Ishikawa (cell line): ENCODE measurements around the gene SH3TC2.

Source experiments
- CEBPB ChIP-seq: IDR thresholded peaks from 2 replicates; pipeline ENCODE4 v1.6.1; 2012
- CREB1 ChIP-seq: IDR thresholded peaks from 2 replicates; pipeline ENCODE4 v1.6.1; 2012; ENCODE audit warnings: low read depth
- EGR1 ChIP-seq: IDR thresholded peaks from 2 replicates; pipeline ENCODE4 v1.6.1; 2012
- EP300 ChIP-seq: IDR thresholded peaks from 2 replicates; pipeline ENCODE4 v1.6.1; 2012; ENCODE audit warnings: borderline replicate concordance
- FOXM1 ChIP-seq: IDR thresholded peaks from 2 replicates; pipeline ENCODE4 v1.6.1; 2012; ENCODE audit warnings: low read depth, borderline replicate concordance
- NFIC ChIP-seq: IDR thresholded peaks from 2 replicates; pipeline ENCODE4 v1.6.1; 2012
- RAD21 ChIP-seq: IDR thresholded peaks from 2 replicates; pipeline ENCODE4 v1.6.1; 2012; ENCODE audit warnings: low read depth
- TAF1 ChIP-seq: IDR thresholded peaks from 2 replicates; pipeline ENCODE4 v1.6.1; 2012; ENCODE audit warnings: low read depth, mild to moderate bottlenecking
- TCF12 ChIP-seq: IDR thresholded peaks from 2 replicates; pipeline ENCODE4 v1.6.1; 2012; ENCODE audit warnings: low read depth
- TEAD4 ChIP-seq: IDR thresholded peaks from 2 replicates; pipeline ENCODE4 v1.6.1; 2012
- YY1 ChIP-seq: IDR thresholded peaks from 2 replicates; pipeline ENCODE4 v1.6.1; 2012; ENCODE audit warnings: low read depth
- ZBTB7A ChIP-seq: IDR thresholded peaks from 2 replicates; pipeline ENCODE4 v1.6.1; 2012; ENCODE audit warnings: low read depth
- TF ChIP-seq, protein P1 (sequence below): IDR thresholded peaks from 2 replicates; pipeline ENCODE4 v1.6.1; 2012
- TF ChIP-seq, protein P2 (sequence below): IDR thresholded peaks from 2 replicates; pipeline ENCODE4 v1.6.1; 2012; ENCODE audit warnings: low read depth, mild to moderate bottlenecking
- TF ChIP-seq, protein P3 (sequence below): IDR thresholded peaks from 2 replicates; pipeline ENCODE4 v1.6.1; 2012

The SH3TC2 gene

DNA sequence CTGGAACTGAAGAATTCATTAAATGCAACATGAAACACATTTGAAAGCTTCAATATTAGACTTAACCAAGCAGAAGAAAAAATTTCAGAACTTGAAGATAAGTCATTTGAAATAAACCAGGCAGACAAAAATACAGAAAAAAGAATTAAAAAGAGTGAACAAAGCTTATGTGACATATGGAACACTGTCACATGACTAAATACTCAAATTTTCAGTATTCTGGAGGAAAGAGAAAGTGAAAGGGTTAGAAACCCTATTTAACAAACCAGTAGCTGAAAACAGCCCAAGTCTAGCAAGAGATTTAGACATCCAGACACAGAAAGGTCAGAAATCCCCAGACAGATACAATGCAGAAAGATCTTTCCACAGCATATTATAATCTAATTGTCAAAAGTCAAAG lies 37.1 kb upstream of the SH3TC2 start:
- TF ChIP-seq RAD21 (no peak), TAF1 (no peak)

DNA sequence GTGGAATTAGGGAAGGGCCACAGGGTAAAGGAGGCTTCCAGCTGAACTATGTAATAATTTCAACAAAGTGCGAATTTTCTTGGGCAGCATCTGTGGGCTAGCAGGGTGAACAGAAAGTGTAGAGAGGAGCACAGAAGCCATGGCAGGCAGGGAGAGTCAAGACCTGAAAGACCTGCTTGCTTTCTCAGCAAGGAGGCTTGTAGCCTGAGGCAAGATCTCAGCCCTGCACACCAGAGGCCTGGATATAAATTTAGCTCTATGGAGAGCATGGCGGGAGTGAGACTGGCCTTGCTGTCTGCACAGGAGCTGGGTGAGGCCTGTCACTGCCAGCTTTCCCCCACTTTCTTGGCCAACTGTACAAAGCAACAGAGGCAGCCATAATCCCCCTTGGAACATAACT lies 32.1 kb upstream of the SH3TC2 start:
- TF ChIP-seq, protein P1, sequence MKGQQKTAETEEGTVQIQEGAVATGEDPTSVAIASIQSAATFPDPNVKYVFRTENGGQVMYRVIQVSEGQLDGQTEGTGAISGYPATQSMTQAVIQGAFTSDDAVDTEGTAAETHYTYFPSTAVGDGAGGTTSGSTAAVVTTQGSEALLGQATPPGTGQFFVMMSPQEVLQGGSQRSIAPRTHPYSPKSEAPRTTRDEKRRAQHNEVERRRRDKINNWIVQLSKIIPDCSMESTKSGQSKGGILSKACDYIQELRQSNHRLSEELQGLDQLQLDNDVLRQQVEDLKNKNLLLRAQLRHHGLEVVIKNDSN: no peak
- TF ChIP-seq YY1: no peak

DNA sequence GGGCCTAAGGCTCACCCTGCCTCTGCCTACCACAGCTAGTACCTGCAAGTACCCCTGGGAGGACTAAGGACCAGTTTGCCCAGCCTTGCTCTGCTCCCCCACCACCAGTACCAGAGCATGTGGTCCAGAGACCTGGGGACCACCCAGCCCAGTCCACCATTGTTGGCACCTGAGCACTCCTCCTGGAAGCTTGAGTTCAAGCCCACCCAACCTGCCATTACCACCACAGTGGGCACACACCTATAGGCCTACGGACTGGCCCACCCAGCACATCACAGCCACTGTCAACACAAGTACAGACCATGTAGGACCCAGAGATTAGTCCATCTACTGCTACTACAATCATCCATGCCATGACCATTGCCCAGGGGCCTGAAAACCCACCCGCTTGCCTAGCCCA lies 30.8 kb upstream of the SH3TC2 start:
- no peak for TF ChIP-seq RAD21
- TF ChIP-seq EP300: no peak
- TF ChIP-seq, protein P2, sequence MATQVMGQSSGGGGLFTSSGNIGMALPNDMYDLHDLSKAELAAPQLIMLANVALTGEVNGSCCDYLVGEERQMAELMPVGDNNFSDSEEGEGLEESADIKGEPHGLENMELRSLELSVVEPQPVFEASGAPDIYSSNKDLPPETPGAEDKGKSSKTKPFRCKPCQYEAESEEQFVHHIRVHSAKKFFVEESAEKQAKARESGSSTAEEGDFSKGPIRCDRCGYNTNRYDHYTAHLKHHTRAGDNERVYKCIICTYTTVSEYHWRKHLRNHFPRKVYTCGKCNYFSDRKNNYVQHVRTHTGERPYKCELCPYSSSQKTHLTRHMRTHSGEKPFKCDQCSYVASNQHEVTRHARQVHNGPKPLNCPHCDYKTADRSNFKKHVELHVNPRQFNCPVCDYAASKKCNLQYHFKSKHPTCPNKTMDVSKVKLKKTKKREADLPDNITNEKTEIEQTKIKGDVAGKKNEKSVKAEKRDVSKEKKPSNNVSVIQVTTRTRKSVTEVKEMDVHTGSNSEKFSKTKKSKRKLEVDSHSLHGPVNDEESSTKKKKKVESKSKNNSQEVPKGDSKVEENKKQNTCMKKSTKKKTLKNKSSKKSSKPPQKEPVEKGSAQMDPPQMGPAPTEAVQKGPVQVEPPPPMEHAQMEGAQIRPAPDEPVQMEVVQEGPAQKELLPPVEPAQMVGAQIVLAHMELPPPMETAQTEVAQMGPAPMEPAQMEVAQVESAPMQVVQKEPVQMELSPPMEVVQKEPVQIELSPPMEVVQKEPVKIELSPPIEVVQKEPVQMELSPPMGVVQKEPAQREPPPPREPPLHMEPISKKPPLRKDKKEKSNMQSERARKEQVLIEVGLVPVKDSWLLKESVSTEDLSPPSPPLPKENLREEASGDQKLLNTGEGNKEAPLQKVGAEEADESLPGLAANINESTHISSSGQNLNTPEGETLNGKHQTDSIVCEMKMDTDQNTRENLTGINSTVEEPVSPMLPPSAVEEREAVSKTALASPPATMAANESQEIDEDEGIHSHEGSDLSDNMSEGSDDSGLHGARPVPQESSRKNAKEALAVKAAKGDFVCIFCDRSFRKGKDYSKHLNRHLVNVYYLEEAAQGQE: no peak
- no peak for TF ChIP-seq TCF12
- no peak for TF ChIP-seq ZBTB7A
- TF ChIP-seq NFIC: no peak
- no peak for TF ChIP-seq TAF1
- TF ChIP-seq, protein P1: no peak
- no peak for TF ChIP-seq EGR1
- no peak for TF ChIP-seq CREB1
- TF ChIP-seq CEBPB: no peak

DNA sequence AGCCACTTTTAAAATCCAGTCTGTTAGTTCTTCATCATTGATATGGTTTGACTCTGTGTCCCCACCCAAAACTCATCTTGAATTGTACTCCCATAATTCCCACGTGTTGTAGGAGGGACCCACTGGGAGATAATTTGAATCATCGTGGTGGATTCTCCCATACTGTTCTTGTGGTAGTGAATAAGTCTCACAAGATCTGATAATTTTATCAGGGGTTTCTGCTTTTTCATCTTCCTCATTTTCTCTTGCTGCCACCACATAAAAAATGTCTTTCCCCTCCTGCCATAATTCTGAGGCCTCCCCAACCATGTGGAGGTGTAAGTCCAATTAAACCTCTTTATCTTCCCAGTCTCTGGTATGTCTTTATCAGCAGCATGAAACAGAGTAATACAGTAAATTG lies 26.9 kb upstream of the SH3TC2 start:
- TF ChIP-seq CREB1 (no peak), TEAD4 (no peak), RAD21 (no peak), EGR1 (no peak), TCF12 (no peak), YY1 (no peak), ZBTB7A (no peak), TAF1 (no peak), CEBPB (no peak), EP300 (no peak), FOXM1 (no peak), NFIC (no peak)
- TF ChIP-seq, protein P2: no peak
- TF ChIP-seq, protein P3, sequence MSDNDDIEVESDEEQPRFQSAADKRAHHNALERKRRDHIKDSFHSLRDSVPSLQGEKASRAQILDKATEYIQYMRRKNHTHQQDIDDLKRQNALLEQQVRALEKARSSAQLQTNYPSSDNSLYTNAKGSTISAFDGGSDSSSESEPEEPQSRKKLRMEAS: no peak
- TF ChIP-seq, protein P1: no peak

DNA sequence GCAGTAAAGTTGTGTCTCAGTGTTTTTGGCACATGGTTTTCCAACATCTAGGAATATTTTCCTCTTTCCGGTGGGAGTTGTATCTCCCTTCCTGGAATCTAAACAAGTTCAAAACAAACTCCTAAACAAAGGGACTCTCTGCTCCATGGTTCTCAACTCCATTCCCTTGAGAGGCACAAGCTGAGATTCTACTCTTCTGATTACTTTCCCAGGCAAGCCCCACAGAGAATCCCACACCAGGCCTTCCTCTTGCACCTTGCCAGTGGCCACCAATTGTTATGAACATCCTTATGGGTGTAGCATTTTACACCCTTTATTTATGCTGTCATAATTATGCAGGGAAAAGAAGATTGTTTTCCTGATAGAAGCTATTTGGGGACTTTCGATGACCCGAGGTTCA lies 25.8 kb upstream of the SH3TC2 start:
- TF ChIP-seq CREB1 (no peak), YY1 (no peak), CEBPB (no peak)

DNA sequence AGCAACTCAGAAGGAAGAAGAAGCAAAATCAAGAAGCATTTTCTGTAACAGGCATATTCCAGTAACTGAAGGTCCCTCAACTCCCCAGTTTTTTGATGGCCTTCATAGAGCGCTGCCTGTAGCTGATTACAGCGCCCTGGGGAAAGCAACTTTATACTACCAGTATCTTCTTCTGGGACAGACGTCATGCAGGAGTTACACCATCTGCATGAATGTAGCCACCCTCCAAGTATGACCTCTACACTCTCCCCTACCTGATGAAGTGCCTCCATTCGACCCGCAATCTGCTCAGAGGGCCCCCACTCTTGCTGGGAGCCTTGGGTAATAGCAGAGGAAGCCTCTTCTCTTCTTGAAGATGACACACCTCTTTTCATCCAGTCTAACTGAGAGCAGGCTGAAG lies 21.0 kb upstream of the SH3TC2 start:
- no peak for TF ChIP-seq TCF12

DNA sequence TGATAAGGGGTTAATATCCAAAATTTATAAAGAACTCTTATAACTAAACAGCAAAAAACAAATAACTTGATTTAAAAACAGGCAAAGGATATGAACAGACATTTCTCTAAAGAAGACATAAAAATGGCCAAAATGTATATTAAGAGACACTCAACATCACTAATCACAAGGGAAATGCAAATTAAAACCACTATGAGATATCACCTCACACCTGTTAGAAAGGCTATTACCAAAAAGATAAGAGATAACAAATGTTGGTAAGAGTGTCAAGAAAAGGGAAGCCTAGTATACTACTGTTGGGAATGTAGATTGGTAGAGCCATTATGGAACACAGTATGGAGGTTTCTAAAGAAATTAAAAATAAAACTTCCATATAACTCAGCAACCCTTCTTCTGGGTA lies 19.4 kb upstream of the SH3TC2 start:
- TF ChIP-seq RAD21: no peak
- TF ChIP-seq TCF12: no peak
- no peak for TF ChIP-seq EGR1
- TF ChIP-seq TEAD4: no peak
- TF ChIP-seq, protein P3: no peak
- no peak for TF ChIP-seq CREB1
- no peak for TF ChIP-seq ZBTB7A
- TF ChIP-seq CEBPB: no peak
- no peak for TF ChIP-seq NFIC
- TF ChIP-seq FOXM1: no peak
- TF ChIP-seq, protein P2: no peak
- TF ChIP-seq, protein P1: no peak
- no peak for TF ChIP-seq EP300
- no peak for TF ChIP-seq YY1
- TF ChIP-seq TAF1: no peak
